Measurements from ENCODE around the gene CPN1.

The CPN1 gene

GRCh38 chr10:100075426-100076220 lies 6.0 kb downstream of the CPN1 start:
- no peak for DNase-seq

GRCh38 chr10:100072514-100072913 lies 9.2 kb downstream of the CPN1 start:
- no peak for DNase-seq

GRCh38 chr10:100071529-100071928 lies 10.1 kb downstream of the CPN1 start:
- DNase-seq, result no peak

- DNase-seq, result no peak
These were observed 14.2 kb downstream of the CPN1 start for GRCh38 chr10:100067466-100067865.

GRCh38 chr10:100065084-100065660 lies 16.5 kb downstream of the CPN1 start:
- no peak for DNase-seq

GRCh38 chr10:100061401-100061800 lies 20.3 kb downstream of the CPN1 start:
- no peak for DNase-seq

GRCh38 chr10:100057948-100058347 lies 23.7 kb downstream of the CPN1 start:
- no peak for DNase-seq

GRCh38 chr10:100053686-100054460 lies 27.8 kb downstream of the CPN1 start:
- no peak for DNase-seq

- peak; percentile 46 for DNase-seq
These were observed 35.6 kb downstream of the CPN1 start for GRCh38 chr10:100046021-100046486.

- no peak for DNase-seq
These were observed 36.1 kb downstream of the CPN1 start for GRCh38 chr10:100045592-100045991.

- no peak for DNase-seq
These were observed 37.9 kb downstream of the CPN1 start for GRCh38 chr10:100043796-100044195.

GRCh38 chr10:100043344-100043743 lies 38.3 kb downstream of the CPN1 start:
- DNase-seq, result no peak

- DNase-seq, result no peak
These were observed 40.2 kb downstream of the CPN1 start for GRCh38 chr10:100041306-100042002.

- no peak for DNase-seq
These were observed 43.1 kb downstream of the CPN1 start for GRCh38 chr10:100038561-100039071.

GRCh38 chr10:100037758-100038315 lies 43.8 kb downstream of the CPN1 start:
- DNase-seq, result no peak

- no peak for DNase-seq
These were observed 44.8 kb downstream of the CPN1 start for GRCh38 chr10:100036850-100037249.

- DNase-seq, result no peak
These were observed 47.8 kb downstream of the CPN1 start for GRCh38 chr10:100033766-100034418.

- no peak for DNase-seq
These were observed 54.3 kb downstream of the CPN1 start for GRCh38 chr10:100027416-100027815.

GRCh38 chr10:100025576-100025975 lies 56.1 kb downstream of the CPN1 start:
- DNase-seq, result no peak

GRCh38 chr10:100024748-100025147 lies 56.9 kb downstream of the CPN1 start:
- DNase-seq, result no peak

- no peak for DNase-seq
These were observed 59.3 kb downstream of the CPN1 start for GRCh38 chr10:100022403-100022802.

- DNase-seq, result no peak
These were observed 60.3 kb downstream of the CPN1 start for GRCh38 chr10:100021322-100021721.

All from COR-L47 (cell line).